ENCODE data around the gene SOX10.

- no peak for TF ChIP-seq CTCF (IDR thresholded peaks at IDR 0.05)
- TF ChIP-seq POLR2A (IDR thresholded peaks at IDR 0.05) = no peak
- no peak for TF ChIP-seq EP300 (IDR thresholded peaks at IDR 0.05)
Observed at GRCh38 chr22:37932401-37932800, 52.0 kb downstream of the SOX10 start.
